ENCODE results near the gene NKG7. TPM values are rescaled to one million over a fixed set of nuclear protein-coding genes. Genes with fewer than 3 reads are reported as not detected.

The NKG7 gene
- total and polyA plus RNA-seq, 3 donors from 2014 or later, result 0.63 to 8.7 TPM; not detected in 1

GRCh38 chr19:51346742-51347141 lies 25.7 kb downstream of the NKG7 start:
- no peak for DNase-seq
- TF ChIP-seq POLR2A (IDR thresholded peaks at IDR 0.05) (no peak), CTCF (IDR thresholded peaks at IDR 0.05) (no peak)
- Histone ChIP-seq H3K27ac (no peak overlapping the region), H3K9me3 (no peaks in the 10 kb centered on the region), H3K36me3 (ENCODE audit: low read depth, missing control alignments) (no peaks in the 10 kb centered on the region), H3K4me3 (no peak overlapping the region), H3K27me3 (no peaks in the 10 kb centered on the region), H3K4me1 (no peaks in the 10 kb centered on the region)
- WGBS, 2 donors, result 88 to 91% methylated on average over 14 to 16 of the region's 17 CpGs
- intact Hi-C loops (cut with DNase I; ENCODE audit: low total_unique reads), result no loop called here

- DNase-seq, result no peak
- H3K27me3 ChIP-seq, result no peaks in the 10 kb centered on the region
- H3K36me3 ChIP-seq (ENCODE audit: low read depth, missing control alignments), result no peaks in the 10 kb centered on the region
- no peak for TF ChIP-seq POLR2A (IDR thresholded peaks at IDR 0.05)
- TF ChIP-seq CTCF (IDR thresholded peaks at IDR 0.05), result no peak
- H3K9me3 ChIP-seq, result no peaks in the 10 kb centered on the region
- 95 to 96% methylated on average over 9 of the region's 9 CpGs for WGBS, 2 donors
- no peaks in the 10 kb centered on the region for H3K4me1 ChIP-seq
- intact Hi-C loops (cut with DNase I; ENCODE audit: low total_unique reads), result no loop called here
- H3K4me3 ChIP-seq, result no peak overlapping the region
- H3K27ac ChIP-seq, result no peak overlapping the region
These were observed 27.3 kb downstream of the NKG7 start for GRCh38 chr19:51345076-51345620.

- intact Hi-C loops (cut with DNase I; ENCODE audit: low total_unique reads), result no loop called here
- 59 to 65% methylated on average over 9 of the region's 9 CpGs for WGBS, 2 donors
- no peak overlapping the region for H3K27ac ChIP-seq
- H3K27me3 ChIP-seq, result no peaks in the 10 kb centered on the region
- H3K9me3 ChIP-seq, result no peaks in the 10 kb centered on the region
- DNase-seq, result no peak
- H3K4me1 ChIP-seq, result no peaks in the 10 kb centered on the region
- TF ChIP-seq CTCF (IDR thresholded peaks at IDR 0.05), result no peak
- no peak for TF ChIP-seq POLR2A (IDR thresholded peaks at IDR 0.05)
- no peaks in the 10 kb centered on the region for H3K36me3 ChIP-seq (ENCODE audit: low read depth, missing control alignments)
- no peak overlapping the region for H3K4me3 ChIP-seq
These were observed 29.6 kb downstream of the NKG7 start for GRCh38 chr19:51342631-51343569.

- no peaks in the 10 kb centered on the region for H3K4me1 ChIP-seq
- WGBS, 2 donors, result 61 to 77% methylated on average over 2 to 3 of the region's 3 CpGs
- intact Hi-C loops (cut with DNase I; ENCODE audit: low total_unique reads), result no loop called here
- H3K27ac ChIP-seq, result no peak within 1 kb of the TSS
- H3K9me3 ChIP-seq, result no peaks in the 10 kb centered on the region
- H3K27me3 ChIP-seq, result no peaks in the 10 kb centered on the region
- H3K36me3 ChIP-seq (ENCODE audit: low read depth, missing control alignments), result no peaks in the 10 kb centered on the region
- no peak for TF ChIP-seq CTCF (IDR thresholded peaks at IDR 0.05)
- no peak for TF ChIP-seq POLR2A (IDR thresholded peaks at IDR 0.05)
- H3K4me3 ChIP-seq, result no peak within 1 kb of the TSS
- no peak for DNase-seq
These were observed 30.4 kb downstream of the NKG7 start, which contains the start of gene VSIG10L for GRCh38 chr19:51341976-51342580. Gene VSIG10L, minus strand, starts transcription at chr19:51342139. Its CDS starts 15 bp downstream, at chr19:51342124.
